HEK293T (cell line): ENCODE data around the gene SCGB3A1.

Experiments
- CTCF ChIA-PET: fragments of 350-600 bp; formaldehyde crosslinking; extraction: SDS; loops from one replicate; lab custom pipeline; 2021; ENCODE audit warnings: antibody characterized with exemption, inconsistent platforms; lab: Yijun Ruan, JAX
- POLR2A ChIA-PET: fragments of 350-600 bp; formaldehyde crosslinking; extraction: SDS; loops from one replicate; lab custom pipeline; 2020; ENCODE audit warnings: antibody characterized with exemption, inconsistent platforms; lab: Yijun Ruan, JAX
- DNase-seq: peaks from one replicate; pipeline ENCODE4 v3.0.0; 2012; ENCODE audit warnings: mixed read lengths; ENCODE audit errors: extremely low spot score
- ARNT ChIP-seq: fragments of 450-650 bp; IDR thresholded peaks from 2 replicates; pipeline ENCODE4 v1.6.1; 2017; ENCODE audit warnings: mild to moderate bottlenecking
- BHLHE40 ChIP-seq: fragments of 450-650 bp; IDR thresholded peaks from 2 replicates; pipeline ENCODE4 v1.6.1; 2016; ENCODE audit warnings: mild to moderate bottlenecking, moderate library complexity, borderline replicate concordance
- CTBP1 ChIP-seq: fragments of 450-650 bp; IDR thresholded peaks from 2 replicates; pipeline ENCODE4 v1.6.1; 2016; ENCODE audit warnings: borderline replicate concordance
- ELF4 ChIP-seq: fragments of 450-650 bp; IDR thresholded peaks from 2 replicates; pipeline ENCODE4 v1.6.1; 2017; ENCODE audit warnings: antibody characterized with exemption
- FOXA1 ChIP-seq: fragments of 450-650 bp; IDR thresholded peaks from 2 replicates; pipeline ENCODE4 v1.6.1; 2016; ENCODE audit warnings: mild to moderate bottlenecking
- FOXK2 ChIP-seq: fragments of 450-650 bp; IDR thresholded peaks from 2 replicates; pipeline ENCODE4 v1.6.1; 2016; ENCODE audit warnings: mild to moderate bottlenecking
- FOXM1 ChIP-seq: fragments of 450-650 bp; IDR thresholded peaks from 2 replicates; pipeline ENCODE4 v1.6.1; 2017; ENCODE audit warnings: mild to moderate bottlenecking, borderline replicate concordance
- HDGF ChIP-seq: fragments of 450-650 bp; IDR thresholded peaks from 2 replicates; pipeline ENCODE4 v1.6.1; 2017; ENCODE audit warnings: antibody characterized with exemption, borderline replicate concordance
- L3MBTL2 ChIP-seq: fragments of 450-650 bp; conservative IDR thresholded peaks from 2 replicates; pipeline ENCODE4 v1.6.1; 2016; ENCODE audit warnings: mild to moderate bottlenecking
- LEF1 ChIP-seq: fragments of 450-650 bp; IDR thresholded peaks from 2 replicates; pipeline ENCODE4 v1.6.1; 2017; ENCODE audit warnings: mild to moderate bottlenecking, borderline replicate concordance
- NFRKB ChIP-seq: fragments of 450-650 bp; IDR thresholded peaks from 2 replicates; pipeline ENCODE4 v1.6.1; 2016; ENCODE audit warnings: mild to moderate bottlenecking, moderate library complexity
- PKNOX1 ChIP-seq: fragments of 450-650 bp; IDR thresholded peaks from 2 replicates; pipeline ENCODE4 v1.6.1; 2016
- SP1 ChIP-seq: fragments of 450-650 bp; IDR thresholded peaks from 2 replicates; pipeline ENCODE4 v1.6.1; 2017
- SUZ12 ChIP-seq: fragments of 450-650 bp; IDR thresholded peaks from 2 replicates; pipeline ENCODE4 v1.6.1; 2016; ENCODE audit warnings: mild to moderate bottlenecking
- TARDBP ChIP-seq: fragments of 450-650 bp; IDR thresholded peaks from 2 replicates; pipeline ENCODE4 v1.6.1; 2016
- ZNF384 ChIP-seq: fragments of 450-650 bp; IDR thresholded peaks from 2 replicates; pipeline ENCODE4 v1.6.1; 2016

SCGB3A1 gene

GRCh38 chr5:180595381-180596114 lies 4.2 kb upstream of the SCGB3A1 start:
- peak; percentile 5 for DNase-seq
- POLR2A ChIA-PET, result no interaction called here
- no peak for TF ChIP-seq HDGF
- TF ChIP-seq FOXM1, result no peak
- TF ChIP-seq BHLHE40, result no peak
- TF ChIP-seq ZNF384, result no peak
- no peak for TF ChIP-seq FOXK2
- TF ChIP-seq LEF1, result no peak
- no peak for TF ChIP-seq SP1
- TF ChIP-seq CTBP1, result no peak
- no peak for TF ChIP-seq ELF4
- TF ChIP-seq TARDBP, result no peak
- TF ChIP-seq PKNOX1, result no peak
- no peak for TF ChIP-seq FOXA1
- no peak for TF ChIP-seq NFRKB
- no peak for TF ChIP-seq SUZ12
- no peak for TF ChIP-seq L3MBTL2
- CTCF ChIA-PET, result no interaction called here

GRCh38 chr5:180595046-180595379 lies 3.7 kb upstream of the SCGB3A1 start:
- CTCF ChIA-PET, result no interaction called here
- POLR2A ChIA-PET, result no interaction called here
- DNase-seq, result no peak
- TF ChIP-seq ARNT, result no peak

- peak; percentile 6 for DNase-seq
- POLR2A ChIA-PET, result no interaction called here
- CTCF ChIA-PET, result no interaction called here
- TF ChIP-seq HDGF (no peak), FOXM1 (no peak), SP1 (no peak), SUZ12 (no peak), CTBP1 (no peak), TARDBP (no peak), BHLHE40 (no peak), ZNF384 (no peak), LEF1 (no peak), FOXK2 (no peak), NFRKB (no peak), ARNT (no peak)
Measured at GRCh38 chr5:180594311-180595045, 3.2 kb upstream of the SCGB3A1 start.

- no peak for DNase-seq
- ChIA-PET CTCF (no interaction called here), POLR2A (no interaction called here)
- TF ChIP-seq SUZ12, result no peak
- no peak for TF ChIP-seq HDGF
Measured at GRCh38 chr5:180593446-180594206, 2.3 kb upstream of the SCGB3A1 start.

GRCh38 chr5:180592176-180592575 lies 877 bp upstream of the SCGB3A1 start:
- CTCF ChIA-PET, result no interaction called here
- no peak for DNase-seq
- POLR2A ChIA-PET, result no interaction called here
- no peak for TF ChIP-seq FOXM1
- TF ChIP-seq LEF1, result no peak
- no peak for TF ChIP-seq FOXK2
- TF ChIP-seq TARDBP, result no peak
- no peak for TF ChIP-seq SP1
- TF ChIP-seq BHLHE40, result no peak
- no peak for TF ChIP-seq ZNF384
- no peak for TF ChIP-seq ELF4
- TF ChIP-seq ARNT, result no peak
- TF ChIP-seq CTBP1, result no peak
- TF ChIP-seq L3MBTL2, result no peak
- no peak for TF ChIP-seq NFRKB
- no peak for TF ChIP-seq HDGF
- no peak for TF ChIP-seq FOXA1
- no peak for TF ChIP-seq SUZ12
- no peak for TF ChIP-seq PKNOX1

- POLR2A ChIA-PET, result no interaction called here
- CTCF ChIA-PET, result no interaction called here
- TF ChIP-seq NFRKB (no peak), TARDBP (no peak), LEF1 (no peak), FOXM1 (no peak), PKNOX1 (no peak)
- no peak for DNase-seq
Measured at GRCh38 chr5:180590543-180591310, 572 bp downstream of the SCGB3A1 start.
